HG03342 (cell line): Measurements from ENCODE around the gene PSORS1C2.

Source experiments
- ATAC-seq: cut with Tn5 transposase; IDR thresholded peaks from one replicate; pipeline ENCODE4 v1.9.1; 2021; ENCODE audit warnings: mild to moderate bottlenecking, moderate library complexity; ENCODE audit not compliant: unreplicated experiment

PSORS1C2 gene

GRCh38 chr6:31143148-31143547 lies 4.3 kb upstream of the PSORS1C2 start:
- ATAC-seq: no peak

DNA sequence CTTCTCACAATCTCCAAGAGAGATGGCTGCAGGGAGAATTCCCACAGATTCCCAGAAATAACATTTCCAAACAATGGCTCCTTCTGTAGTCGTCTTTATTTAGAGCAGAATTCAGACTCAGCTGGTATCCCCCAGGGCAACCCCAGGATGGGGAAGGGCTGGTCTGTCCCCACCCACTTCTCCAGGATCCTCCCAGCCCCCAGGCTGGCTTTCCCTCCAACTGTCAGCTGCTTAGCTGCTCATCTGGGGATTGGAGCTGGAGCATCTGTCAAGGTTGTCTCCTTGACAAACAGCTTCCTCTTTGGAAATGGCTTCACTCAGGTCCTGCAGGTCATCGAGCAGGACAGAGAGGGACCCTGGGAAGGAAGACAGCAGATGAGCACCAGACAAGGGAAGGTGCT lies 3.5 kb upstream of the PSORS1C2 start:
- ATAC-seq: no peak

- ATAC-seq: no peak
These were observed 1.8 kb upstream of the PSORS1C2 start for GRCh38 chr6:31140643-31141042.

DNA sequence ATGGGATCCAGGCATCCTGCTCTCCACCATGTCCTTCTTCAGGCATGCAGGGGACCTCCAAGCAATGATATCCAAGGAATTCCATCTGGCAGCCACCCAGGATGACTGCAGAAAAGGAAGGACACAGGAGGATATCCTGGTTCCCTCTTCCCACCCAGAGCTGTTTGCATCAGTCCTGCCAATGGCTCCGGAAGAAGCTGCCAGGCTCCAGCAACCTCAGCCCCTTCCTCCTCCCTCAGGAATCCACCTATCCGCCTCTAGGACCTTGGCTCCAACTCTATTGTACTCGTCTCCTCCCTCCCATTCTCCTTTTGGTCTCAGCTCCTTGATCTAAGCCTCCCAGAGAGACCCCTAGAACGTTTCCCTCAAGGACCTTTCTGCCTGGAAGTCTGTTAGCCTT lies 733 bp upstream of the PSORS1C2 start:
- no peak for ATAC-seq

GRCh38 chr6:31135710-31136109 lies 3.2 kb downstream of the PSORS1C2 start:
- no peak for ATAC-seq

DNA sequence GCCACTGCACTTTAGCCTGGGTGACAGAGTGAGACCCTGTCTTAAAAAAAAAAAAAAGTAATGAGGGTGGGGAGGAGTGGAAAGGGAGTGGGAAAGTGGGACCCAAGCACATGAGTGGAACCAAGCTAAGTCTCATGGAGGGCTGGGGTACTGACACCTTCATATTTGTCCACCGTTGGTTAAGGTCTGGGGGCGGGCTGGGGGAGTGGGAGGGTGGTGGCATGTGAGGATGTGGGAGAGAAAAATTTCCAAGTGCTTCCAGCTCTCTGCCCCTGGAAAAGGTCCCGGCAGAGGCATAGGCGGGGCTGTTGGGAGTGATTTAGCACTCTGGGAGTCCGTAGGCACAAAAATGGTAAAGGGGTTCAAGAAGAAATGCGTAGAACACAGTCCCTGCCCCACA lies 6.1 kb downstream of the PSORS1C2 start:
- no peak for ATAC-seq

DNA sequence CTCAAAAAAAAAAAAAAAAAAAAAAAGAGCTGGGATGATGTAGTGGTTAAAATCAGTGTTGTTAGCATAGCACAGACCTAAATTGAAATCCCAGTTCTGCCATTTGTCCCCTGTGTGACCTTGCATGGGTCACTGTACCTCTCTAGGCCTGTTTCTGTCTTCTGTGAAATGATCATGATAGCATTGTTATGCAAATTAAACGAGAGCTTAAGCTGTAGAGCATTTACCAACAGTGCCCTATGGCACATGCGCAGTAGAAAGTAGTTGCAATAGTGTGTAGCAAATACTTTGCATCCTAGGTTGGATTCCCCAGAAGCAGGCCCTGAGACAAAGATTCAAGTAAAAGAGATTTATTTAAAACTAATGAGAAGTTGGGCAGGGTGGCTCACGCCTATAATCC lies 7.3 kb downstream of the PSORS1C2 start:
- no peak for ATAC-seq

DNA sequence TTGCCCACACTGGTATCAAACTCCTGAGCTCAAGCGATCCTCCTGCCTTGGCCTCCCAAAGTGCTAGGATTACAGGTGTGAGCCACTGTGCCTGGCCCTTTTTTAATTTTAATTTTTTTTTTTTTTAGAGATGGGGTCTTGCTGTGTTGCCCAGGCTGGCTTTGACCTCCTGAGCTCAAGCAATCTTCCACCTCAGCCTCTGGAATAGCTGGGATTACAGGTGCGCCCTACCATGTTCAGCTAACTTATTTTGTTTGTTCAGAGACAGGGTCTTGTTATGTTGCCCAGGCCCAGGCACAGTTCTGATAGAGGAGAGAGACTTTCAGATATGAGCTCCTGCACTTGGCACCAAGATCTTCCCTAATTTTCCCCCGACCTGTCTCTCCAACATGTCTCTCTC lies 8.1 kb downstream of the PSORS1C2 start:
- ATAC-seq: no peak

DNA sequence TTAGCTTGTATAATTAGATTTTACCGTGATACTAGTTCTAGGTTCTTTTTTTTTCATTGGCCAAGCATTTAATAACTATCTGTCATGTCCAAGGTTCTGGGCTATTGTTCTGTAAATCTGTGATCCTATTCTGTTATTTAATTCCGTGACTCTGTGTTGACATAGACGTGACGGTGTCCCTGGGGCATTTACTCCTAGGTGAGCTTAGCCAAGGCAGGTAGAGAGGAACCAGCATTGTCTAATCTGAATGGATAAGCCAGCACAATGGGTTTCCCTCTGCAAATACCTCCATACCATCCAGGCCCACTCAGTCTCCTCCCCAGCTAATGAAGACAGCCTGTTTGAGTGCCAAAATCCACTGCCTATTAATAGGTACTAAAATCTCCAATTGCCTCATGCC lies 9.7 kb downstream of the PSORS1C2 start:
- no peak for ATAC-seq

GRCh38 chr6:31128093-31128676 lies 10.7 kb downstream of the PSORS1C2 start:
- no peak for ATAC-seq

- no peak for ATAC-seq
These were observed 12.3 kb downstream of the PSORS1C2 start for GRCh38 chr6:31126396-31127175.

- ATAC-seq: no peak
These were observed 13.1 kb downstream of the PSORS1C2 start for GRCh38 chr6:31125586-31126363.

GRCh38 chr6:31125162-31125561 lies 13.7 kb downstream of the PSORS1C2 start:
- no peak for ATAC-seq

DNA sequence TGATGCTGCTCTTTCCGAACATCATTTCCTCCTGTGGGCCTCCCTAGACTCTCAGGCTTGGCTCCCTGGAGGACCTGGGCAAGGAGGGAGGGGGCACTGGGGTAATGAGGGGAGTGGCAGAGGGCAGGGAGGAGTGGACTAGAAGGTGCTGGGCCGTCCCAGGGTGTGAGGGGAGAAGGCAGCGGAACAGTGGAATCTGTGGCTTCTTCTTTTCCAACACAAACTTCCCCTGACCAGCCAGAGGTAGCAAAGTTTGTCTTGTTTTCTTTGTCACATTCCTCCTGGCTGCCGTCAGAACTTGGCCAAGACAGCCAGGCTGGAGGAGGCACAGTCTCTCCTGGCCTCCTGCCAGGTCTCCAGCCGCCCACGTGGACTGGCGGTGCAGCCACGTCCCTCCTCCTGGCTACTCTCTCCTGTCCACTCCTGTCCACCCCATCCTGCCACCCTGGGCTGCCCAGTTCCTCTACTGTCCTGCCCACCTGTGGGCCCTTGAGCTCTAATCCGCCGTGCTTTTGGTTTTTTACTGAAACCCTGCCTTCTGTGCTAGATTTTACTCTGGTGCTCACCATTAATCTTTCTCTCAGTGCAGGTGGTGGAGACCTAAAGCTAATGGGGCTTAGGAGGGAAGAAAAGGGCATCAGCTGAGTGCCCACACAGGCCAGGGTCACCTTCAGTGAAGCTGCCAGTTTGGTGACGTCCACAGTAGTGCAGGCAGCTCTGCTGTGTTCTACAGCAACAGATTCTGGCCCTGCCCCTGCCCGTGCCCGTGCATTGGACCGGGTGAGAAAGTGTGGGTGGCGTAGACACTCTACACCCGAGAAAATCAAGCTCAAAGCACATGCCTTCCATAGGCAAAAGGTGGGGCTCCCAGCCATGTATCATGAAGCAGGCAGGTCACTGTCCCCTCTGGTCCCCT lies 15.8 kb downstream of the PSORS1C2 start:
- ATAC-seq: no peak

DNA sequence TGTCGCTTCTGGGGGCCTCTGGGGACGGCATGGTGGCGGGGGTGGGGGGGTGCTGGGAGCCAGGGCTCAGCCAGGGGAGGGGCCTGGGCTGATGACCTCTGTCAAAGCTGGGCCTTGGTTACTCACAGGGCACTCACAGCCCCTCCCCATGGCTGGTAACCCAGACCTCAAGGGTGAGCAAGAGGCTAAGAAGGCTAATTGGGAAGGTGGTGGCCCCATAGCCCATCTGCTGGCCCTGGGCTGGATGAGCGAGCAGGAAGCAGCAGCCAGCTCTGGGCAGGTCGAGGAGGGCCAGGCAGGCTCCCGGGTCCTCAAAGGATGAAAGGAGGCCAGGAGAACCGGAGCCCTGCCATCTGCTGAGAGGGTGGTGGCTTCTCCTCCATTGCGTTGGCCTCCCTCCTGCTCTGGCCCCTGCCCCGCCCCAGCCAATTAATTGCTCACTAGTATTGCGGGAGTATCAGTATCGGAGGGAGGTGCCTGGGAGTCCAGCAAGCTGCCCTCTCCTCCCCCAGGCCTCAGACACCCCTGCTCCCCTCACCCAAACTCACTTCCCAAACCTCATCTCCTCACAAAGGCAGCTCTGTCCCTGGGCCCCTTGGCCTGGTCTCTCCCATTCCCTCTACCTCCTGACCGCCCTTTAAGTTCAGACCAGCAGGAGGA lies 17.6 kb downstream of the PSORS1C2 start:
- no peak for ATAC-seq

- no peak for ATAC-seq
These were observed 18.5 kb downstream of the PSORS1C2 start, which contains the start of gene CDSN for GRCh38 chr6:31120151-31120915. TSS of gene CDSN (minus strand) at chr6:31120446. CDS start at chr6:31120419, 27 bp downstream.

DNA sequence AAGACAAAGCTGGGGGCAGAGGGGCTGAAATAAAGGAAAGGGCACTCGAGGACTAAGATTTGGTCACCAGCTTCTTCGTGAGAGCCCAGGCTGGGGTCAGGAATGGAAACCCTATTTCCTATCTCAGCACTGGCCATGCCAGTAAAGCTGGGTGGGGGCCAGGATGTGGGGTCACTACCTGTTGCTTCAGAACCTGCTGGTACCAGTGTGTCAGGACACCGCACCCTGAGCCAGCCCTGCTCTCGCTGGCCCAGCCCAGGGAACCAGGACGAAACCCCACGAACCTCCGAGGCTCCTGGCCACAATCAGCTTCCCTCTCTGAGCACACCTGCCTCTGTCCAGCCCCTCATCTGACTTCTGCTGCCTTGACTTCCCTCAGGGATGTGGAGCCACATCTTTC lies 20.7 kb downstream of the PSORS1C2 start:
- ATAC-seq: no peak

DNA sequence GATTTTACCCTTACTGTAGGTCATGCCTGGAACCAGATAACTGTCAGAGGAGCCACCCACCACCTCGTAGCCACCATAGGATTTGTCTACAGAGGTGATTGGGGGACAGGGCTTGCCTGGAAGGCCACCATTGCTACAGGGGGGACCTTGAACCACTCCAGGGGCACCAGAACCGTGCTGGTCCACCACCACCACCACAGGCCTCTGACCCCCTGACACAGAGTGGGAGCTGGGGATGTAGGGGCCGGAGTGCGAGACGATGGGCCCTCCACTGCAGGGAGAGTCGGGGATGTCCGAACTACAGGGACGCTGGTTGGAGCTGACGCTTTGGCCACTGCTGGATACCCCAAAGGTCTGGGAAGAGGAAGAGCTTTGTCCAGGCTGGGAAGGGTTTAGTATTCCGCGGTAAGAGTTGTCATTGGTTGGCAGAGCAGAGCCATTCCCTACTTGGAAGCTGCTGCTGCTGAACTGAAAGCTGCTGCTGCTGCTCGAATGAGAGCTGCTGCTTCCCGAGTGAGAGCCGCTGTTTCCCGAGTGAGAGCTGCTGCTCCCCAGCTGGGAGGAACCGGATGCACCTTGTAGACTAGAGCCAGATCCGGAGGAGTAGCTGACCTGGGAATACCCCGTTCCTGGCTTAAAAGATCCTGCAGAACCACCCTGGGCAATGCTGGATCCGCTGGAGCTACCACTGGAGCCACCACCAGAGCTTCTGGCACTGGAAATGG lies 22.0 kb downstream of the PSORS1C2 start:
- no peak for ATAC-seq
